ENCODE data around the gene PRKAG2. TPM values are rescaled to one million over a fixed set of nuclear protein-coding genes. Genes with fewer than 3 reads are reported as not detected.
A peak's percentile ranks its signal among the peaks of the same experiment; 100 is the strongest.

The PRKAG2 gene
- total RNA-seq, 4 donors from 2014 or later: 8.9 to 35.1 (median 13.6) TPM

GRCh38 chr7:151806952-151807775 is 69.8 kb downstream of the PRKAG2 start:
- no peaks in the 10 kb centered on the region for H3K36me3 ChIP-seq
- peak overlapping the region in 3 of 4 donors; percentile 2 to 79 (median 73) for H3K27ac ChIP-seq
- no peaks in the 10 kb centered on the region for H3K9me3 ChIP-seq
- no peak for TF ChIP-seq POLR2A (IDR thresholded peaks at IDR 0.05)
- no peak for TF ChIP-seq CTCF (IDR thresholded peaks at IDR 0.05)
- H3K4me1 ChIP-seq: peaks cover 0 to 40% (median 12%) of the 10 kb centered on the region in 3 donors
- no peak overlapping the region for H3K4me3 ChIP-seq
- intact Hi-C loops (cut with DNase I): no loop called here
- DNase-seq: no peak
- 82% methylated on average over 13 to 19 of the region's 19 CpGs for WGBS, 2 donors
- H3K27me3 ChIP-seq: no peaks in the 10 kb centered on the region

- intact Hi-C loops (cut with DNase I): no loop called here
- Histone ChIP-seq H3K4me3 (no peak overlapping the region), H3K9me3 (no peaks in the 10 kb centered on the region), H3K27me3 (no peaks in the 10 kb centered on the region), H3K4me1 (peaks cover 0 to 40% (median 12%) of the 10 kb centered on the region in 3 donors), H3K27ac (peak overlapping the region; percentile 11 to 79 (median 42)), H3K36me3 (no peaks in the 10 kb centered on the region)
- WGBS, 2 donors: 19 to 27% methylated on average over 8 of the region's 8 CpGs
- no peak for DNase-seq
- TF ChIP-seq POLR2A (IDR thresholded peaks at IDR 0.05): no peak
- TF ChIP-seq CTCF (IDR thresholded peaks at IDR 0.05): no peak
Measured at GRCh38 chr7:151806204-151806603, 70.7 kb downstream of the PRKAG2 start.

GRCh38 chr7:151805191-151805590 is 71.7 kb downstream of the PRKAG2 start:
- DNase-seq: no peak
- intact Hi-C loops (cut with DNase I): no loop called here
- Histone ChIP-seq H3K4me3 (no peak overlapping the region), H3K4me1 (peaks cover 0 to 40% (median 12%) of the 10 kb centered on the region in 3 donors), H3K9me3 (no peaks in the 10 kb centered on the region), H3K36me3 (no peaks in the 10 kb centered on the region), H3K27ac (no peak overlapping the region), H3K27me3 (no peaks in the 10 kb centered on the region)
- 60 to 79% methylated on average over 2 to 4 of the region's 6 CpGs for WGBS, 2 donors
- TF ChIP-seq CTCF (IDR thresholded peaks at IDR 0.05) (no peak), POLR2A (IDR thresholded peaks at IDR 0.05) (no peak)

- TF ChIP-seq POLR2A (IDR thresholded peaks at IDR 0.05) (no peak), CTCF (IDR thresholded peaks at IDR 0.05) (no peak)
- Histone ChIP-seq H3K27me3 (no peaks in the 10 kb centered on the region), H3K27ac (no peak overlapping the region), H3K9me3 (no peaks in the 10 kb centered on the region), H3K4me1 (peaks cover 0 to 41% (median 12%) of the 10 kb centered on the region in 3 donors), H3K4me3 (no peak overlapping the region), H3K36me3 (no peaks in the 10 kb centered on the region)
- WGBS, 2 donors: 97 to 98% methylated on average over 7 of the region's 9 CpGs
- no peak for DNase-seq
- intact Hi-C loops (cut with DNase I): no loop called here
Measured at GRCh38 chr7:151804756-151805155, 72.2 kb downstream of the PRKAG2 start.

GRCh38 chr7:151803841-151804240 is 73.1 kb downstream of the PRKAG2 start:
- Histone ChIP-seq H3K4me1 (peaks cover 0 to 45% (median 17%) of the 10 kb centered on the region in 3 donors), H3K36me3 (no peaks in the 10 kb centered on the region), H3K27ac (no peak overlapping the region), H3K4me3 (no peak overlapping the region), H3K27me3 (no peaks in the 10 kb centered on the region), H3K9me3 (no peaks in the 10 kb centered on the region)
- WGBS, 2 donors: 91 to 92% methylated on average over 8 of the region's 8 CpGs
- DNase-seq: no peak
- intact Hi-C loops (cut with DNase I): no loop called here
- TF ChIP-seq POLR2A (IDR thresholded peaks at IDR 0.05): no peak
- no peak for TF ChIP-seq CTCF (IDR thresholded peaks at IDR 0.05)
